KOPT-K1 (cell line): ENCODE measurements around the gene RUNDC3A.

Experiments
- H3K27ac ChIP-seq: fragments of 200-600 bp; sonication (generic); 2 replicates; pipeline ENCODE4 v1.5.1; 2016; ENCODE audit warnings: antibody characterized with exemption, mild to moderate bottlenecking, low read depth, low read length; ENCODE audit not compliant: poor library complexity, severe bottlenecking
- H3K36me3 ChIP-seq: fragments of 200-600 bp; sonication (generic); 2 replicates; pipeline ENCODE4 v1.5.1; 2017; ENCODE audit warnings: antibody characterized with exemption, mild to moderate bottlenecking, low read length, moderate library complexity; ENCODE audit not compliant: insufficient read depth
- H3K9me3 ChIP-seq: fragments of 200-600 bp; sonication (generic); 2 replicates; pipeline ENCODE4 v1.5.1; 2017; ENCODE audit warnings: antibody characterized with exemption, low read length, mild to moderate bottlenecking; ENCODE audit not compliant: insufficient read depth, poor library complexity, severe bottlenecking

RUNDC3A gene

DNA sequence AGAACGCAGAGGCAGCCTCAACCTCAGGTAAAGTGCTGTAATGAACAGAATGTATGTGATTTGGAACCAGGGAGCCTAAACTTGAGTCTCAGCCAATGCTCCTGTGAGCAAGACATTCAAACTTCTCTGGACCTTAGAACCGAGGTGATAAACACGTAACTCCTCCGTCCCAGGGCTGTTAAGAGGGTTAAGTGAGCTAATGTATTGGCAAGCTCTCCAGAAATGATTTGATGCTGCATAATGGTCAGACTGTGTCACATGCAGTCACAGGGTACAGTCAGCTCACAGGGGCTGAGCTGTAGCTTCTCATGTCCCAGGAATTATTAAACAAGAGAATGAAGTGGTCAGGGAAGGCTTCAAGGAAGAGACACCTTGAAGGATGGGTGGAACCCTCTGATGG lies 30.4 kb upstream of the RUNDC3A start:
- no peaks in the 10 kb centered on the region for H3K9me3 ChIP-seq
- H3K36me3 ChIP-seq, result no peaks in the 10 kb centered on the region
- H3K27ac ChIP-seq, result no peak overlapping the region

- H3K27ac ChIP-seq, result no peak overlapping the region
- no peaks in the 10 kb centered on the region for H3K36me3 ChIP-seq
- H3K9me3 ChIP-seq, result no peaks in the 10 kb centered on the region
These were observed 29.1 kb upstream of the RUNDC3A start for GRCh38 chr17:44279346-44279665.

GRCh38 chr17:44279666-44280391 lies 28.6 kb upstream of the RUNDC3A start:
- no peaks in the 10 kb centered on the region for H3K36me3 ChIP-seq
- no peak overlapping the region for H3K27ac ChIP-seq
- no peaks in the 10 kb centered on the region for H3K9me3 ChIP-seq

GRCh38 chr17:44280392-44280937 lies 27.9 kb upstream of the RUNDC3A start:
- no peak overlapping the region for H3K27ac ChIP-seq
- H3K36me3 ChIP-seq, result no peaks in the 10 kb centered on the region
- H3K9me3 ChIP-seq, result no peaks in the 10 kb centered on the region

GRCh38 chr17:44281570-44281969 lies 26.8 kb upstream of the RUNDC3A start:
- no peaks in the 10 kb centered on the region for H3K9me3 ChIP-seq
- no peaks in the 10 kb centered on the region for H3K36me3 ChIP-seq
- no peak overlapping the region for H3K27ac ChIP-seq

DNA sequence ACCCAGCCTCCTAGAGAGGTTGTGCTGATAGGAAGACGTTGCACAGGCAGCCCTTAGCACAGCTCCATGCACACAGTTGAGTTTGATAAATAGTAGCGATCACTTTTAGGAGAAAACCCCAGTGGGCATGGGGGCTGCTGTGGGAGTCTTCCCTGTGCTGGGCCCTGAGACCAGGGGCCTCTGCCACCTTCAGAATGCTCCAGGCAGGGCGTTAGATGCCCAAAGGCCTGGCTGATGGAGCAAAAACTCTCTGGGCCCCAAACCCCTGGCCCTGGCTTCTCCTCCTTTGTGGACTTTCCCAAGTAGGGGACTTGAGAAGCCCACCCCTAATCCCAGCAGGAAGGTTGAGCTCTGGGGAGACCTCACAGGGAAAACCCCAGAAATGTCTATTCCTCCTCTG lies 26.1 kb upstream of the RUNDC3A start:
- Histone ChIP-seq H3K36me3 (no peaks in the 10 kb centered on the region), H3K27ac (no peak overlapping the region), H3K9me3 (no peaks in the 10 kb centered on the region)

GRCh38 chr17:44283344-44284023 lies 24.9 kb upstream of the RUNDC3A start:
- no peaks in the 10 kb centered on the region for H3K36me3 ChIP-seq
- H3K9me3 ChIP-seq, result no peaks in the 10 kb centered on the region
- H3K27ac ChIP-seq, result no peak overlapping the region

DNA sequence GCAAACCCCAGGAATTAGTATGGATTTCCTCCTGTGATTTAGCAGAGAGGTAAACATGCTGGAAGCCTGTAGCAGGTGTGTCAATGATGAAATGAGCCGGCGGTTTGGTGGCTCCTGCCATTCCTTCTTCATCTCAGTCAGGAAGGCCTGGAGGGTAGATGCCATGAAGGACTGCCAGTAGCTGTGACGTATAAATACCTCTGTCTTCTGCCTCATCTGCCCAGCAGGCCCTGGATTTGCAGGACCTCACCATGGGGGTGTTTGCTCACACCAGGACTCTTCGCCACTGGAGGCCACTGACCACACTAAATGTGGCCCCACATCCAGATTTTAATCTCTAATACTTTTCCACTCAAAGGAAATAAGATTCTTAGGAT lies 24.4 kb upstream of the RUNDC3A start:
- no peaks in the 10 kb centered on the region for H3K36me3 ChIP-seq
- H3K27ac ChIP-seq, result no peak overlapping the region
- no peaks in the 10 kb centered on the region for H3K9me3 ChIP-seq

DNA sequence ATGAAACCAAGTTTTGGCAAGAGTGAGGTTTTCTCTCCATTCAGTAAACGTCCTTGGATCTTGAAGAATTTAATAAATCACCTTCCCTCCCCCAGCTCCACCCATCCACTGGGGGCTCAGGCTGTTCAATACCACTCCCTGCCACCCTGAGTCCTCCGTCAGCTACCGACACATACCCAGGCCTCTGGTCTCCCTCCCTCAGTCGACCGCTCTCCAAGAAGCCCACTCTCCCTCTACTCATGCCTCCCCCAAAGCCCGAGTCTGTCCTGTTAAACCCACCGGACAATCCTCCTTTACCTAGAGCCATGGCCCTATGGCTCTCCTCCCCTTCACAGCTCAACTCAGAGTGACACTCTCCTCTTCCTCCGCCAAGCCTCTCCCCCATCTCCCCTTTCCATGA lies 20.8 kb upstream of the RUNDC3A start:
- Histone ChIP-seq H3K27ac (no peak overlapping the region), H3K36me3 (no peaks in the 10 kb centered on the region), H3K9me3 (no peaks in the 10 kb centered on the region)

DNA sequence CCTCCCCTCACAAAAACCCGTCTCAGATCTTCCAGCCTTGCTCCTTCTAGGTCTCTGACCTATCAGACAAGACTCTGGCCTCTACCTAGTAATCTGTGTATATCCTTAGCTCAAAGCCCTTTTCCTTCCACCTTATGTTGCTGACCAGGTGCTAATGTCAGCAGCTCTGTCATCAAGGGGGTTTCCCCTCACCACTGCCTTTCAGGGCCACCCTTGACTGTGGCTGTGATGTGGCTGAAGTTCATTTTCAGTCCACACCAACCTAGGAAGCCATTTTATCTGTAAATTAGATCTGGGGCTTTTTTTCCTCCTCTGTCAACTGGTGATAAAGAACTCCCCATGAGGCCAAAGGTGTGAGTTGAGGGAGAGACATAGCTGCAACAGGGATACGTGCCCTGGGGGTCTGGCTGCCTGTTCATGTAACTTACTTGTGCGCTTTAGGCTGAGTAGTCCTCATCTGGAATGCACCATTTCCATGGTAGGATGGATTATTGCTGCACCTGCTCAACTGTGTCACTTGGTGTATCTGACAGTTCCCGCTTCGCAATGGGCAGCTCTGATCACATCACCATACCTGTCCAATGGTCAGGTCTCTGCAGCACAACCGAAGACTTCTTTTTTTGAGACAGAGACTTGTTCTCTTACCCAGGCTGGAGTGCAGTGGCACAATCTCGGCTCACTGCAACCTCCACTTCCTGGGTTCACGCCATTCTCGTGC lies 14.7 kb upstream of the RUNDC3A start:
- H3K27ac ChIP-seq, result no peak overlapping the region
- H3K36me3 ChIP-seq, result no peaks in the 10 kb centered on the region

GRCh38 chr17:44297975-44298374 lies 10.4 kb upstream of the RUNDC3A start:
- no peaks in the 10 kb centered on the region for H3K36me3 ChIP-seq
- no peaks in the 10 kb centered on the region for H3K9me3 ChIP-seq
- no peak overlapping the region for H3K27ac ChIP-seq

More for the DNA sequence above, 14.7 kb upstream of the RUNDC3A start:
- H3K9me3 ChIP-seq, result no peaks in the 10 kb centered on the region

- Histone ChIP-seq H3K36me3 (no peaks in the 10 kb centered on the region), H3K9me3 (no peaks in the 10 kb centered on the region), H3K27ac (no peak overlapping the region)
These were observed 3.8 kb upstream of the RUNDC3A start for GRCh38 chr17:44304651-44305050.

DNA sequence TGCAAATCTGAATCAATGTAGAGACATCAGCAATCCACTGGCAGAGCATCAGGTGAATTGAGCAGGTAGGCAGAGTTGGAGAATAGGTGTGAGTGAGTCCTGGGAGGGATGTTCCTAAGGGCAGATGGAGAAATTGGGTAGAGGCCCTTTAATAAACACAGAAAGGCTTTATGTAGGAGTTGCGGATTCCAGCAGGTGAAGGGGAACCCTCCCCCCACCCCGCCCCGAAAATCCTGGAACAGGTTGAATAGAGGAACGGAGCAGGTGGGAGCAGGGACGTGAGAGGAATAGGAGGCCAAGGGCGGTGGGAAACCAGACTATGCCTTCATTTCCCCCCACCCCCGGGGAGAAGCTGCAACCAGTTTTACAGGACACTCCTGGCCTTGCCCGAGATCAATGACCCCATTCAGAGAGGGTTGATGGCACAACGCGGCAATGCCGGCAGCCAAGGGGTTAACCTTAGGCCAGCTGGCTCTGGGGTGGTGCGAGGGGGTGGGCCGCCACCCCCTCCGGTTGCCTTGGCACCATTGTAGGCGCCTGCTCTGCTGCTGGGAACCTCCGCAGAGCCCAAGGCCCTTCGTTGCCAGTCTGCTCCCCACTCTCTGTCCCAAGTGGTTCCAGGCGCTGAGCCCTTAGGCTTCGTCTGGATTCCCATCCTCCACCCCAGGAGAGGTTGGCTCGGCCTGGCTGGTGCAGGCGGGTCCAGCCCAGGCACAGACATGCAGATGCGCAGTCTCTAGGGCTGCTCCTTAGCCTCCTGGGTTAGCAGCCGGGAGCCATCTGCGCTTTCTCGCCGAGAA lies 814 bp upstream of the RUNDC3A start:
- no peaks in the 10 kb centered on the region for H3K36me3 ChIP-seq
- no peaks in the 10 kb centered on the region for H3K9me3 ChIP-seq
- H3K27ac ChIP-seq, result no peak overlapping the region

- no peak overlapping the region for H3K27ac ChIP-seq
- H3K9me3 ChIP-seq, result no peaks in the 10 kb centered on the region
These were observed 464 bp downstream of the RUNDC3A start for GRCh38 chr17:44308865-44309264.

GRCh38 chr17:44309472-44309871 lies 1.1 kb downstream of the RUNDC3A start:
- H3K27ac ChIP-seq, result no peak overlapping the region
- H3K36me3 ChIP-seq, result no peaks in the 10 kb centered on the region
- H3K9me3 ChIP-seq, result no peaks in the 10 kb centered on the region

More at GRCh38 chr17:44308865-44309264, 464 bp downstream of the RUNDC3A start:
- no peaks in the 10 kb centered on the region for H3K36me3 ChIP-seq
